GDM1 (cell line): ENCODE results near the gene GRID1.

Experiments
- DNase-seq: peaks from one replicate; lab custom pipeline; 2025; lab: John Stamatoyannopoulos, UW

GRID1 gene

DNA sequence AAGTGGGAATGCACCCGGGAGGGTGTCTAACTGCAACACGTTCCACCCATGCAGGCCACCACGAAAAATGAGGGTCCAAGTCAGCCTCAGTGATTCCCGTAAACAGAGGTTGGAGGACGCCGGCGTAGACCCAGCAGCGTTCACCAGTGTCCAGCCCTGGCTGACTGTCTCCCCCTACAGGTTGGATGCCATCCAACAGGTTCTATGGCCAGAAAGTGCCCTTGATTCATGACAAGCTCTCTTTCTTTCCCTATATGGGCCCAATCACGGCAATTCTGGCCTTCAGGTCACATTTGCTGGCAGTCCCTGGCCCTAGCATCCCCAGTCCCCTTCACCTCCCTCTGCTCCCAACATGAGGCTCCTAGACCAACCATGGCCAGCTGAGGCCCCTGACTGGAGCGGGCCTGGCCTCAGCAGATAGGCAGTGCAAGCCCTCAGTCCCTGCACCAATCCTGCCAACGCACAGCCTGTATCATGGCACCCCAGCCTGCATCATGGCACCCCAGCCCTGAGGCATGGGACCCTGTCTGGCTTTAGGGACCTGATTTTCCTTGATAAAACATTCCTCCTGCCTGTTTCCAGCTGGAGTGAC lies 227.4 kb downstream of the GRID1 start:
- DNase-seq, result no peak

GRCh38 chr10:86138551-86139065 lies 228.0 kb downstream of the GRID1 start:
- DNase-seq, result no peak

GRCh38 chr10:86137561-86137960 lies 229.0 kb downstream of the GRID1 start:
- DNase-seq, result no peak

DNA sequence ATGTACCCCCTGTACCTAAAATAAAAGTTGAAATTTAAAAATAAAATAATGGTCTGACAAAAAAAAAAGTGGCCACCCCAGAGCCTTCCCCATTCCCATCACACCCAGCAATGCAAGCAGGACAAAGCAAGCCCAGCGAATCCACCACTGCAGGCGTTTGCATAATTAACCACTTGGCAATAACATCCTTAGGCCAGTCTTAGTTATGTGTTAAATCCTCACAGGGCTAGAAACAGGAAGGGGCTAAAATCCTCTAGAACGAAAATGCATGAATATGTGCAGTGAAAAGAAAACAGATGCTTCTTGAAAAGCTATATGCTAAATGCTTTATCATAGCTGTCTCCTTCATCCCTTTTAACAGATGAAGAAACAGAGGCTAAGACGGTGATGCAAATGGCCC lies 229.7 kb downstream of the GRID1 start:
- no peak for DNase-seq

- DNase-seq, result no peak
Observed at GRCh38 chr10:86135191-86135590, 231.4 kb downstream of the GRID1 start.

DNA sequence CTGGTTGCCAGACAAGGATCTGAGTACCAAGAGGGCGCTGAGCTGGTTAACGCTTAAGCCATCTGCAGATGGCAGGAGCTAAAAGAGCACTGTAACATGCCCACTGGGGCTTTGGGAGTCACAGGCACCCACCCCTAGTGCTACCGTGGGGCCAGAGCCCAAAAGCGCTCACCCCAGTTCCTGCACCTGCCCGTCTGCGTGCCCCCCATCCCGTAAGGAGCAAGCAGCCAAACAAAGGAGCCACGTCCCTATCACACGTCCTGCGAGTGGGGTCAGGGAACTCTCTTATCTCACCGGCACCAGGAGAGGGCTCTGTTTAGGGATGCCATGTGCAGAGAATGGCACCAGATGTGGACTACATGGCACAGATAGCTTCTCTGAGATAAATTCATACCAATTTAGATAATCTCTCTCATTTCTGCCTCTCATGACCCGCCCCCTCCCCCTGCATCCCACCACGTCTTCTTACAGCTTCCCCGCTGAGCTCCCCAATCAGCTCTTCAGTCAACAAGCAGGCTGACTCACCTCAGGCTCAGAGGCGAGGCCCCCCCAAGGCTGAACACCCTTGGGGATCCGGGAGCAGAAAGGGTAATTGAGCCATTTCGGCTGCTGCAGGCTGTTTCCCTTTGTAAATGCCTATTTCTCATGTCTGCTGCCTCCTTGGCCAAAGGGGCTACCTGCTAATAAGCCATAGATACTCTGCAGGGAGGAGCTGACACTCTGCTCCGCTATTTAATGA lies 235.7 kb downstream of the GRID1 start:
- no peak for DNase-seq

- no peak for DNase-seq
Observed at GRCh38 chr10:86130041-86130440, 236.6 kb downstream of the GRID1 start.

DNA sequence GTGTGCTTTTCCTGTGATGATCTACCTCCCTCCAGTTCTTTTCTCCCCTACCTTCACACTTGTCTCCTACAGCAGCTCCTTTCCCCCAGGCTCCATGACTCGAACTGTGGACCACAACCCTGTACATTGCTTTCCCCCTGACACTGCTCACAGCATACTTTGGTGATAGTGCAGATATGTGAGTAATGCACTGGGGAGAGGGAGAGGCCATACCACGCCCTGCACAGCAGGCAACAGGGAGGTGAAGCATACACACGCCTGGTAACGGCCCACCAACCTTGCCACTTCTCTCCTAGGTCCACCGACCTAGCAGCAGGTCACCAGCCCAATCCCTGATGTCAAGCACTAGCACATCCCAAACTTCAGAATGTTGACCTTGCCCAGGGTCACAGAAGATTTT lies 238.2 kb downstream of the GRID1 start:
- DNase-seq, result no peak

- DNase-seq, result no peak
Observed at GRCh38 chr10:86127274-86127819, 239.2 kb downstream of the GRID1 start.

DNA sequence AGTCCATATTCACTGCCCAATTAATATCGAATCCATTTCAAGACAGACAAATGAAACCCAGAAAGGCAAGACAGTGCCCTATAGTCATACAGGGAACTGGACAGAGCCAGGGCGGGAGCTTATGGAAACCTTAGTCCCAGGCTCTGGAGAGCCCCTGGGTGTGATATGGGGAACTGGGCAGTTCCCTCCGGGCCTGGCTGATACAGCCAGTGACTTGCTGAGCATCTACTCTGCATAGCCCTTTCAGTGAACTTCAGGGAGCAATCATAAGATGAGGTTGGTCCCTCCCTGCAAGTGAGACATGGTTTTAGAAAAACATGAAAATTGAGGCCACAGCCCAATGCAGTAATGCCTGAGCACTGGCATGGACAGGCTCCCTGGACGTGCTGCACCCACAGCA lies 241.9 kb downstream of the GRID1 start:
- no peak for DNase-seq

DNA sequence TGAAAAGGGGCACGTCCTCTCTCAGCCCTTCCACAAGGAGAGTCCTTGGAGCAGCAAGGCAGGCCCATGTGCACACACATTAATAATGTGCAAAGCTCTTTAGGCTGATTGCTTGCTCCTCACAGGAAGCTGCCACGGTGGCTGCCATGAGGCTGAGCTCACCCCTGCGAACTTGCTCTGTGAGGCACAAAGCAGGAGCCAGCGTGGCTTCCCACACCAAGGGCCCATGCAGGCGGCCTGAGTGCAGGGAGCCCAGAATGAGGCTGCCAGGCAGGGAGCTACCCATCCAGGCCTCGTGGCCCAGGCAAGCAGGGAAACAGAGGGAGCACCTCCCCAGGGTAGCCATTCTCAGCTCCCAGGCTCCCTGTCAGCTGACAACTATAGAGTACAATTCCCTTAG lies 242.9 kb downstream of the GRID1 start:
- no peak for DNase-seq

DNA sequence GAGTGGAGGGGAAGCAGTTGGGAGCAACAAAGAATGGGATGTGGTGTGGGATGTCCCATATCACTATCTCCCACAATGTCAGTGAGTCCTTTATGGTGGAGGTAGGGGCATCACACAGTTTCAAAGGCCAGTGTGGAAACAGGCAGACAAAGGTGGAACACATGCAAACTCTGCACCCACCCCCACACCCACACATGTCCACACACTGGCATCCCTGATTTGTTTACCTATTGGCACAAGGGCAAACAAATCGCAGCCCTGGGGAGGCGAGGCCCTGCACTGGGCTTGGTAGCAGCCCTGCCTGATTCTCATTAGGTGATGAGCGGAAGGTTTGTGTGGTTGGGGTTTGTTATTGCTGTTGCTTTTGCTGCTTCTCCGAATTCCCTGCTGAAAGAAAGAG lies 243.3 kb downstream of the GRID1 start:
- no peak for DNase-seq

GRCh38 chr10:86122646-86123045 lies 243.9 kb downstream of the GRID1 start:
- DNase-seq, result no peak

DNA sequence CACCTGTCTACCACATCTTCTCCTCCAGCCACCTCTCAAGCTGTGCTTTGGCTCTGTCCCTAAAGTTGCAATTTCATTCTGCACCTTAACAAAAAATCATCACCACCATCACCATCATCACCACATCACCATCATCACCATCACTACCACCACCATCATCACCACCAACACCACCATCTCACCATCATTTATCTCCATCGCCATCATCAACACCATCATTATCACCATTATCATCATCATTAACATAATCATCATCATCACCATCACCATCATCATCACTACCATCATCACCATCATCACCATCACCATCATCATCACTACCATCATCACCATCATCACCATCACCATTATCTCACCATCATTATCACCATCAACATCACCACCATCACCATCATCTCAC lies 245.4 kb downstream of the GRID1 start:
- no peak for DNase-seq

GRCh38 chr10:86117051-86117450 lies 249.5 kb downstream of the GRID1 start:
- no peak for DNase-seq

DNA sequence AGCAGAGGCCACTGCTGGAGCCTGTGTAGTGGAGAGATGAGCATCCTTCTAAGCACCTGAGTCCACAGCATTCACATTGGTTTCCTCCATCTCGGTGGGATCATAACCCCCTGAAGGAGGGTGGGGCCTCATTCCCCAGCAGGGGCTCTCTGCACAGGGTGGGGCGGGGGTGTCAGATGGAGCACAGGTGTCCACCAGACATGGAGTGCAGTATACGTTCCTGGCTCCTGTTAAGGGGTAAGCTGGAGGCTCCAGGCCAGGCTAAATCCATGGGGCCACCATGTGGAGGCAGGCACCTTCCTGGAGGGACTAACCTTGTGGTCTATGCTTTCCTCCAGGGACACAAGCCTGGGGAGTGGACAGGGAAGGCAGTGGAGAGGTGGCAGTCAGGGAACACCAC lies 252.6 kb downstream of the GRID1 start:
- no peak for DNase-seq

GRCh38 chr10:86113501-86113900 lies 253.1 kb downstream of the GRID1 start:
- DNase-seq, result no peak

DNA sequence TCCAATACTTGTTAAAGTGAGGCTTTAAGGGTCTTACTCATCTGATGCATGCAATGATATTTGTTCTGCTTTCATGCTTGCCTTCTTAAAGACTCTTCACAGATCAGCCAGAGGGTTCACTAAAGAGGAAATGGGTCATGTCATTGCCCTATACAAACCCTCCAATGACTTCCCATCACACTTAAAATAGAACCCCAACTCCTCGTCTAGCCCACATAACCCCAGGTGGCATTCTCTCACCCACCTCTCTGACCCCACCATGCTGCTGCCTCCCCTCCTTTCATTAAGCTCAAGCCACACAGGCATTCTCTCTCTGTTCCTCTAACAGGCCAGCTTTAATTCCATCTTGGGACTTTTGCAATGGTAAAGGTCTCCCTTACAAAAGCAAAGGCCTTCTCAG lies 253.6 kb downstream of the GRID1 start:
- DNase-seq, result no peak

DNA sequence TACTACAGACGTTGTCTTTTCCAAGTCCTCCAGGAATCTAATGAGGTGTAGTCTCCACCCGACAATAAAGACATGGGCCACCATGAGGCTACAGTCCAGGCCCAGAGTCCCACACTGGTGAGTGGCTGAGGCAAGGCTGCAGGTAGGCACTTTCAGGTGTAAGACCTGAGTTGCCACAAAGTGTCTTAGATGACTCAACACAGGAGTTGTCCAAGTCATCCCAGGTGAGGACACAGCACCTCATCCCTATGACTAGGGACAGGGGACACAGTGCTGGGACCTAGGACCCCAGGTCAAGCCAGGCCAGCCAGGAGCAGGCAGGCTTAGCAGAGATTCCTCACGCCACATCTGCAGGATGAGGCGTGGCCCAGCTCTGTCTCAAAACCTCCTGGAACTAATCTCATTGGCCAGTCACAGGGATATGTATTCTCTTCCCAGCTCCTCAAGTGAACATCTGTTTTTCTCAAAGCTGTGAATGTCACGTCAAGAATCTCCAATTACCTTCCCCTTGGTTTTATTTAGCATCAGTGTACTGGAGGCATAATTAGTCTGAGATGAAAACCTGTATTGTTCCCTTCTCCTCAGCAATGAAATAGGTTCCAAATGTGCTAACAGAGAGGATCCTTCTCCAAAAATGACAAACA lies 254.6 kb downstream of the GRID1 start:
- DNase-seq, result no peak

- DNase-seq, result no peak
Observed at GRCh38 chr10:86110156-86110786, 256.3 kb downstream of the GRID1 start.

- no peak for DNase-seq
Observed at GRCh38 chr10:86109421-86109820, 257.2 kb downstream of the GRID1 start.

DNA sequence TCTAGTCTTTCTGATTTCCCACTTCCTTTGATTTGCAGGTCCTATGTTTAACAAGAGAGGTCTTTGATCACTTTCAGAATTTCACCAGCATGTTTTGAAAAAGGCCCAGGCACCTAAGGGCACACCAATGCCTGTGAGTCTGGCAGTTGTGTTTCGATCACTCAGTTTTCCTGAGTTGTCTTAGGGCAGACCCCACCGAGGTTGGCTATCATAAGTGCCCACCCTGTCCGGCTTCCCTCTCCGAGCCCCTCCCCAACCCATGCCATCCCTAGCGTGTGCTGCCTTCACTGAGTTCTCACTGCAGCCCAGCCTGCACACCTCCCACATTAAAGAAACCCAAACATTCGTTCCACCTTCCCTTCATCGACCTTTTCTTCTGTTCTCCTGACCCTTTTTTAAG lies 257.9 kb downstream of the GRID1 start:
- DNase-seq, result no peak
